ENCODE measurements around the gene WDR70. TPM values are rescaled to one million over a fixed set of nuclear protein-coding genes. Genes with fewer than 3 reads are reported as not detected.
A peak's percentile ranks its signal among the peaks of the same experiment; 100 is the strongest.

Gene WDR70
- total and polyA plus RNA-seq, 10 of the 15 experiments (the other 5 are each of a cell fraction or from before 2014, with no cell fraction given), result 10.9 to 33.6 (median 29.1) TPM

- TF ChIP-seq CREM (IDR thresholded peaks at IDR 0.05; ENCODE audit: low read depth) (no peak), SPI1 (IDR thresholded peaks at IDR 0.05; ENCODE audit: borderline replicate concordance, insufficient read depth, low read depth, low read length) (no peak), ZNF217 (IDR thresholded peaks at IDR 0.05) (no peak), FOXM1 (IDR thresholded peaks at IDR 0.05; ENCODE audit: low read depth, low read length) (no peak), SMARCA5 (IDR thresholded peaks at IDR 0.05) (no peak), GATAD2B (conservative IDR thresholded peaks at IDR 0.05; ENCODE audit: low read depth) (no peak), FOS (IDR thresholded peaks at IDR 0.05; ENCODE audit: borderline replicate concordance, extremely low read depth, insufficient read length) (no peak), MYB (IDR thresholded peaks at IDR 0.05; ENCODE audit: borderline replicate concordance, low read depth, low read length) (no peak)
Observed at GRCh38 chr5:37494756-37495155, 115.6 kb downstream of the WDR70 start (continued).

GRCh38 chr5:37495210-37495609 is 116.1 kb downstream of the WDR70 start:
- CTCF ChIA-PET, result interaction anchor here (0.7 to 1.5 kb wide), 3 partner anchors 15 to 697 kb away, joined by 3 to 4 read pairs (median 3); no protein-coding TSS in a partner anchor
- 74% methylated on average over 2 of the region's 2 CpGs for WGBS (ENCODE audit: insufficient coverage, insufficient replicate concordance, low lambda C conversion rate, missing lambda C conversion rate)

More at GRCh38 chr5:37495210-37495609, 116.1 kb downstream of the WDR70 start:
- no peak overlapping the region for H3K9ac ChIP-seq (ENCODE audit: control insufficient read depth, insufficient read depth, low read length)
- ChIA-PET POLR2A (no interaction called here), RAD21 (ENCODE audit: unreplicated experiment) (no interaction called here), SMC1A (ENCODE audit: uncharacterized antibody, unreplicated experiment) (no interaction called here)
- H3K27me3 ChIP-seq (replicated peaks in 1 of 2; ENCODE audit: control insufficient read depth in 2 of 2, insufficient read depth in 2 of 2, low read length in 1 of 2), result no peaks in the 10 kb centered on the region
- no peaks in the 10 kb centered on the region for H3K4me1 ChIP-seq (ENCODE audit: control insufficient read depth, insufficient read depth, low read length)
- no TSS peak for BruUV-seq (replicated peaks)
- no peaks in the 10 kb centered on the region; a peak in 1 of 4 replicates for H3K36me3 ChIP-seq (ENCODE audit: control insufficient read depth in 2 of 2, insufficient read depth in 2 of 2, low read length in 1 of 2)
- DNase-seq (ENCODE audit: low read depth, low spot score) (no peak), FAIRE-seq (no peak), ATAC-seq (no peak)
- no peaks in the 10 kb centered on the region for H4K20me1 ChIP-seq (ENCODE audit: control insufficient read depth, insufficient read depth)
- no peaks in the 10 kb centered on the region for H3K9me3 ChIP-seq (replicated peaks; ENCODE audit: control insufficient read depth, insufficient read depth, low read length)
- no peak overlapping the region for H3K4me3 ChIP-seq
- in situ Hi-C loops (cut with MboI) (no loop called here), intact Hi-C loops (cut with micrococcal nuclease; ENCODE audit: unreplicated experiment) (no loop called here)
- no peak overlapping the region for H3K27ac ChIP-seq (ENCODE audit: control insufficient read depth, insufficient read depth)
- no peaks in the 10 kb centered on the region for H3K79me2 ChIP-seq (ENCODE audit: control insufficient read depth, insufficient read depth, low read length)
- no peak overlapping the region for H2AFZ ChIP-seq (ENCODE audit: control insufficient read depth, low read depth, low read length)
- H3K4me2 ChIP-seq (ENCODE audit: control insufficient read depth, insufficient read depth), result no peak overlapping the region
- TF ChIP-seq MXI1 (IDR thresholded peaks at IDR 0.05; ENCODE audit: low read depth, low read length) (no peak), E2F8 (IDR thresholded peaks at IDR 0.05; ENCODE audit: low read depth, partially characterized antibody) (no peak), CTCF (IDR thresholded peaks at IDR 0.05 in 2 of 3, conservative IDR thresholded peaks at IDR 0.05 in 1 of 3; ENCODE audit: control insufficient read depth in 2 of 3, extremely low read depth in 1 of 3, insufficient read depth in 1 of 3, low read depth in 3 of 3, low read length in 3 of 3) (peak in 1 of 3 experiments; percentile 19; a peak in 1 of 6 replicates)

Data from GM12878 (cell line).